Right kidney (tissue), 1 donor: ENCODE measurements around the gene GABBR2.
"Not testable (repeated sequence)": the region's sequence is repeated elsewhere in the genome, so short reads cannot be mapped to it uniquely, and the experiment has no call there.

ENCODE experiments used
- DNase-seq: peaks from one replicate; pipeline ENCODE4 v3.0.0-alpha.2; 2016

The GABBR2 gene

DNA sequence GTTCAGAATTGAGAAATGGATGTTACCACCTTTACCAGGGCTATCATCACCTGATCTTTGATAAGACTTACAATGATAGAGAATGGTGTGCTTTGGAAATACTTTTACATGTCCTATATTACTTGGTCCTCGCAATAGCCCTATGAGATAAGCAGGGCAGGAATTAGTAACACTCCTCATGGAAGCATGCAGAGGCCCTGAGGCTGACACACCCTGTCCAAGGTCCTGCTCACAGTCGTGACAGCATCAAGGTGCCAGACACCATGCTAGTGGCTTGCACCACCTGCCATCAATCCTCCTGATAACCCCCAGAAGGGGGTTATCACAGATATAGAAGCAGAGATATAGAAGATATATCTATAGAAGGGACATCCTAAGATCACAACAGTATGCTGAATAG, 236.5 kb downstream of the GABBR2 start:
- no peak for DNase-seq

DNA sequence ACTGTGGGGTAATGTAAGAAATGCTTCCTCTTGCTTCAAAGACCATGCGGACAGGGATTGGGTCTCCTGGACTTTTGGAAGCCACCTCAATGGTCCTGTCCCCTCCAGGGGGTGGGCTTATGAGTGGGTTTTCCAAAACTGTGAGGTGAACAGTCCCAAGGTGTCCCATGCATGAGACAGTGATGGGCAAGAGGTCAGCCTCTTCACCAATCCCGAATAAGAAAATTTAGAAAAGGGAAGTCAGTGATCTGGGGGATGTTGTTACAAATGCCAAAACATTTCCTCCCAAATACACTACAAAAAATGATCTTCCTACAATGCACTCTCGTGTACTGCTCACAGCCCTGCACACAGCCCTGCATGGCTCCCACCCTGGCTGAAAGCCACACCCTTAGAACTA, 237.6 kb downstream of the GABBR2 start:
- DNase-seq: no peak

DNA sequence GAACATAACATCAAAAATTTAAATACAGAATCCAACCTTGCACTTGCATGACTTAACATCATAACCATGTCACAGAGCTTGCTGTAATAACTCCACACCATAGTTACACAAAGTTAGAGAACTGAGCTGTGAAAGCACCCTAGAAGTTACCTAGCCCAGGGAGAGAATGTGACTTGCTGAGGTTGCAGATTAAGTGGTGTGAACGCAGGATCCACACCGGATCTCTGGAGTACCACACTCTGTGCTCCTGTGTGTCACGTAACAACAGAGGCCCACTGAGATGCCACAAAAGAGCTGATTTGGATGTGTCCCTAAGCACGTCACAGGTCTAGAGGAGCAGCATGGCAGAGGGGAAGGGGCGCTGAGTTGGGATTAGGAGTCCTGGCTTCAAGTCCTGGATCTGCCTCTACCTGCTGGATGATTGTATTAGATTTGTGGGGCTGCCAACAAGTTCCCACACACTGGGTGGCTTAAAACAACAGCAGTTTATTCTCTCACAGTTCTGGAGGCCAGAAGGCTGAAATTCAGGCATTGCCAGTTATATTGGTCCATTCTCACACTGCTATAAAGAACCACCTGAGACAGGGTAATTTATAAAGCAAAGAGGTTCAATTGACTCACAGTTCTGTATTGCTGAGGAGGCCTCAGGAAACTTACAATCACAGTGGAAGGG, 240.0 kb downstream of the GABBR2 start:
- DNase-seq: no peak

DNA sequence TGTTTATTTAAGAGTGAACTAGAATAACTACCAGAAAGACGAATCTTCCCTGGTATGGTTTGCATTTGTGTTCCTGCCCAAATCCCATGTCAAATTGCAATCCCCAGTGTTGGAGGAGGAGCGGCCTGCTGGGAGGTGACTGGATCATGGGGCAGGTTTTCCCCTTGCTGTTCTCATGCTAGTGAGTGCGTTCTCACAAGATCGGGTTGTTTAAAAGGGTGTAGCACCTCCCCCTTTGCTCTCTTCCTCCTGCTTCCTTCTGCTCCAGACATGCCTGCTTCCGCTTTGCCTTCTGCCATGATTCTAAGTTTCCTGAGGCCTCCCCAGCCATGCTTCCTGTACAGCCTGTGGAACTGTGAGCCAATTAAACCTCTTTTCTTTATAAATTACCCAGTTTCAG, 242.9 kb downstream of the GABBR2 start:
- no peak for DNase-seq

DNA sequence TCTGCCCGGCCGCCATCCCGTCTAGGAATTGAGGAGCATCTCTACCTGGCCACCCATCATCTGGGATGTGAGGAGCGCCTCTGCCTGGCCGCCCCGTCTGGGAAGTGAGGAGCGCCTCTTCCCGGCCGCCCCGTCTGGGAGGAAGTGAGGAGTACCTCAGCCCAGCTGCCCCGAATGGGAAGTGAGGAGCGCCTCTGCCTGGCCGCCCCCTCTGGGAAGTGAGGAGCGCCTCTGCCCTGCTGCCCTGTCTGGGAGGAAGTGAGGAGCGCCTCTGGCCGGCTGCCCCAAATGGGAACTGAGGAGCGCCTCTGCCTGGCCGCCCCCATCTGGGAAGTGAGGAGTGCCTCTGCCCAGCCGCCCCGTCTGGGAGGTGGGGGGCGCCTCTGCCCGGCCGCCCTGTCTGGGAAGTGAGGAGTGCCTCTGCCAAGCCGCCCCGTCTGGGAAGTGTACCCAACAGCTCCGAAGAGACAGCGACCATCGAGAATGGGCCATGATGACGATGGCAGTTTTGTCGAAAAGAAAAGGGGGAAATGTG, 244.5 kb downstream of the GABBR2 start:
- not testable (repeated sequence) for DNase-seq

DNA sequence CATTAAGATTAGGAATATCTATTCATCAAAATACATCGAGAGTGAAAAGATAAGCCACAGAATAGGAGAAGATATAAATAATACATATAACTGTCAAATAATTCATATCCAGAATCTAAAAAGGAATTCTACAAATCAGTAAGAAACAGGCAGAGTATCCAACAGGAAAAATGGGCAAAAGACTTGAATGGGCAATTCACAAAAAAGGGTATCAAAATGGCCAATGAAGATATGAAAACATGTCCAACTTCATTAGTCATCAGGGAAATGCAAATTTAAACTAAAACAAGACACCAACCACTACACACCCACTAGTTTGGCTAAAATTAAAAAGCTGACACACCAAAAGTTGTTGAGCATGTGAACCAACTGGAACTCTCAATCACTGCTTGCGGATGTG, 246.4 kb downstream of the GABBR2 start:
- DNase-seq: no peak

DNA sequence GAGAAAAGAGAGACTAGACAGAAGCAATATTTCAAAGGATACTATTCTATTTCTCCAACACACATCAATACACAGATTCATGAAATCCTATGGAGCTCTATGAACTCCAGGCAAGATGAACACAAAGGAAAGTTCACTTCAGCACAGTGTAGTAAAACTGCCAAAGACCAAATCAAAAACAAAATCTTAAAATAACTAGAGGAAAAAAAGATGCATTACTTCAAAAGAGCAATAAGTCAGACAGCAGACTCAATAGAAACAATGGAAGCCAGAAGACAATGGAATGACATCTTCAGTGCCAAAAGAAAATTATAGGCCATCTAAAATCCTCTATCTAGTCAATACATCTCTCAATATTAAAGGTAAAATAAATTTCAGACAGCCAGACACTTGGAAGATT, 248.0 kb downstream of the GABBR2 start:
- DNase-seq: no peak

DNA sequence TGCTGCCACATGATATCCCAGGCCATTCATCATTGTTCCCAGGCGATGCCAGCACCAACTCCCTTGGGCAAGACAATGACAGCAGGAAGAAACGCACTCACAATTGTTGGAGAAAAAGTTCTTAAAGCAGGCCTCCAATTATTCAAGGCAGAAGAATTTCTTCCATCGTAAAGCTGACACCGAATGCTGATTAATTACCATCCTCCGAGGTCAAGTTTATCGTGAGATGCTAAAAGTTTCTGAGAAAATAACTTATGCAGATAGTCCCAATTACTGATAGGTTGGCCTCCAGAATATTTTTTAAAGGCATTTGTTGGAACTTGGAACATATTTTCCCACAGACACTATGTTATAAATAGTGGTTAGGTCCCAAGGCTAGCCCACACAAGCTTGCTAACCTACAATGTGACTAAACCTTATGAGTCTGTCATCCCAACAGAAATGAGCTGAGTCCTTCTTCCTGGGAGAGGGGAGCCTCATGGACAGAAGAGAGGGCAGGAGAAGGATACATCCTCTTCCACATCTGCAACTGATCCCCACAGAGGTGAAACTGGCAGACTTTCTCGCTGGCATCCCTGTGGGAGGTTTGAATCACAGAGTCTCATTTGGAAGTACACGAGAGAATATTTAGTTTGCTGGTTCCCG, 250.9 kb downstream of the GABBR2 start:
- peak; percentile 36 for DNase-seq

DNA sequence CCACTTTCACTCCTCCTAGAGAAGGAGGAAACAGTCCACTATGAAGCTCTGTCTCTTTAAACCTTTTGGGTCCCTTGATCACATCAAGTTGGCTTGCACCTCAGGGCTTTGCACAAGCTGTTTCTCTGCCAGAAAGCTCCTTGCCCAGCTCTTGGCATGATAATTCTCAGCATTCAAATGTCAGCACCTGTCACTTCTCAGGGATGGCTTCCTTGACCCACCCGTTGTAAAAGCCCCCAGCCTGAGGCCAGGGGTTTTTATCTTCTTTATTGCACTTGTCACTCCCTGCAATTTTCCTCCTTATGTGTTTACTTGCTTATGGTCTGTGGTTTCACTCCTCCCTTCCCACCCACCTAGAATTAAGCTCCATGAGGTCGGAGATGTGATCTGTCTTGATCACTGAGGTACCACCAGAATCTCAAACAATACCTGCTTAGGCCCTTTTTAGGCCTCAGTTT, 252.6 kb downstream of the GABBR2 start:
- DNase-seq: no peak

DNA sequence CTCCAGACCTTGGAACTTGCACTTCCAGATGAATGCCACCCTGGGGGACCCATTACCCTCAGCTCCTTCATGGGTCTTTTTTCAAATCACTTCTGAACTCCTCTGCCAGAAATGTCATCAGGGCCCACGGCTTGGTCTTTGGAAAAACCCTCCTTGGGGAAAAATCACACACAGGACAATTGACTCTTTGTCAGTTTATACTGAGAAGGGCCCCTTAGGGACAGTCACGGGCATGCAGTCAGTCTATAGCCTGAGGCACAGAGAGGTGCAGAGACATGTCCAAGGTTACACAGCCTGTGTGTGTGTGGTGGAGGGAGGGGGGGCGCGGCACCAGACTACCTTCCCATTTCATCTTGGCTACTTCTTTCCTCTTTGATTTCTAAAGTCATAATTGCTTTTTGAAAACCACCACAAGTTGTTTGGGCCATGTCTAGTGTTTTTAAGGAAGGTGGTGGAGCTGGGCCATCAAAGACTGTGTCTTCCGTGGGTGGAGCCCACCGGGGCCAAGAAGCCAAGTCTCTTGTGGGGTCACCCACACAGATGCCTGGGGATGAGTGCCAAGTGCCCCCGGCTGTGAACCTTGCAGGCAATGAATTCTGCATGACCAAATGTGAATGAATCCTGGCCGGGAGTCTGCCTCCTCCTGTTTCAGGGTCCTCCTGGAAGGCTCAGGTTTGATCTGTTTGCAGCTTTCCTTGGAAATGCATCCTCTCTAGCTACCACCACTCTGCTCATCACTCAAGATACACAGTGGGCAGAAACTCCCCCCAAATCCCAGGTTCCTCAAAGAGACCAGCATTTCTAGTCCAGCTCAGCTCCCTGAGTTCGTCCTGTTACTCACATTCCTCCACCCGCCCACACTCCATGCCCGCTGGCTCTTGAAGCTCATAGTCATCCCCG, 253.2 kb downstream of the GABBR2 start:
- peak; percentile 32 for DNase-seq

DNA sequence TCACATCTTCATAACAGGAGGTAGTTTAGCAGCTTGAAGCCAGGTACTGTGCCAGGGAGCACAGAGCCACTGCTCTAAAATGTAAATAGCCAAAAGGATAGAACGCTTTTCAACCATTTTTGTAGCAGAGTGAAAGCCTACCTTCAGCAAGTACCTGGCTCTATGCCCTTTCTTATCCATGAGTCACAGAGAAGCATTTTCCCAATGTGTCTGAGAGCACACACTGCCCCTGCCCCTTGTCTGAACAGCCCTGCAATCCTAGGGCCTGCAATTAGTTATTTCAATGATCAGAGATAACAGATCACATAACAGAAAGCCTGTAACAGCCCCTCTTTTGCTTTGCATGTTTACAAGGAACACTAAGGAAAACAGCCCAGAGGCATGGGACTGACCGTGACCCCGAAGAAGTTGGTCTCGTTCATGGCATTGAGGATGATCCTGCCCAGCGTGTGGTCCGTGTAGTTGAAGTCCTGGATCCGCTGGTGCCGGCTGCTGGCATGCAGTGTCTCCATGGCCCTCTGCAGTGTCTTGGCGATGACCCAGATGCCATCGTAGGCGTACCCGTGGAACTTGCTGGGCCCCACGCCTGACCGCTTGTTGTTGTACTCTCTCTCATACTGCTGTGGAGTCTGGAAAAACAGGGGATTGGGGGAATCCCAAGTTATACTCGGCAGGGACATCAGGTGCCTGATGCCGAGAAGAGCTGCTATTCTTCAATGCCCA, 255.0 kb downstream of the GABBR2 start:
- DNase-seq: no peak

DNA sequence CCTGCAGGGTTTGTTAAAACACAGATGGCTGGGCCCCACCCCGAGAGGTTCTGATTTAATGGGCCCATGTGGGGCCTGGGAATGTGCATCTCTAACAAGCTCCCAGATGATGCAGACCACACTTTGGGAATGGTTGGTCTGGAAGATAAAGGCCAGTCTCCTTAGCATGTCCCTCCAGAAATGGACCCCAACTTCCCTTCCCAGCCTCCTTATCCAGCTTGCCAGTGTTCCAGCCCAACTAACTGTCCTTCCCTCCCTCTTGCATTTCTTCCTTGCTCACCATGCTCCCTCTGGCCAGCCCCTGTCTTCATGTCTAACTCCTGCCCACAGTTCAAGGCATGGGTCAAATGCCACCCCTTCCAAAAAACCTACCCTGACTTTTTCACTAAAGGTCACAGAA, 257.2 kb downstream of the GABBR2 start:
- no peak for DNase-seq

DNA sequence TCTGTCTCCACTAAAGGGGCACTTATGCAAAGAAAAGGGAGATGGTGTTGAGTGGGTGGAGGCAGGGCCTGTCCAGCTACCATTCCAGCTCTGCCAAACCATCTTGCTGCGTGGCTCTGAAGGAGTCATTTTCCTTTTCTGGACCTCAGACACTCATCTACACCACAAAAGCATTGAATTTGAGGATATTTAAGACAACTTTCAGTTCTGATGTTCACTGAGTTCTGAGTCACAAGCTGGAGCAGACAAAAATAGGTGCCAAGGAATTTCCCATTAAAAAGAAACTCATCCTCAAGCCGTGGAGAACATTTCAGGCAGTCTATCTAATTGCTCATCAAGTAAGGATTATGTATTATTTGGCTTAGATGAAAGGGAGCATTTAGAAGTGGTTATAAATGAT, 258.2 kb downstream of the GABBR2 start:
- no peak for DNase-seq

DNA sequence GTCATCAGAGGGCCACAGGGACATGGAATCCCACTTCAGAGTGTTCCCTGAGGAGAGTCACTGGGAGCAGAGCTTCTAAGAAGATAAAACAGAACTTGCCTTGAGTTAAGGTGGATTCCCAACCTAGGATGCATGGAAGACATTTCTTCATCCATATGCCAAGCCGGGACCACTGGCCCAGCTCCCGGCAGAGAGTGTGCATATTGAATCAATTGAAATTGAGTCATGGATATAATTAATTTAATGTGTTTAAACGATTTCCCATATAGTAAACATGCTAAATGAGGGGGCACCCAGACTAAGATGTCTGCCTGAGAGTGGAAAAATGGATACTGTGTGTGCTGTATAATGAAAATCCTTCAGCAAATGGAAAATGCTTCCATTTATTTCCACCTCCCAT, 258.9 kb downstream of the GABBR2 start:
- DNase-seq: no peak

DNA sequence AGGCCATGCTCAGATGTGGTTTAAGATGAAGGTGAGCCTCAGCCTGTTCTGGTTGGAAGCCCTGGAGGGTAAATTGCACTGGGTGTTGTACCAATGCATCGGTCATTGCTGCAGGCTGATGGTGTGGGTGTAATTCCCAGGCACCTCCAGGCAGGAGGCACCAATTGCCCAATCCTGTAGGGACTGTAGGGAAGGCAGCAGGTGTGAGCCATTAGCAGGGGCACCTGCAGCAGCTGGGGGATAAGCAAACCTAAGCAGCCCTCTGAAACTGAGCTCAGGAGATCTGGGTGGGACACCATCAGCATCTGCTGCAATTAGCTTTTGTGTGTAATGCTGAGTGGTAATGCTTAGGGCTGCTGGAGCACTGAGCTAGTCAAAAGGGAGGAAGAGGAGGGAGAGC, 263.2 kb downstream of the GABBR2 start:
- no peak for DNase-seq

DNA sequence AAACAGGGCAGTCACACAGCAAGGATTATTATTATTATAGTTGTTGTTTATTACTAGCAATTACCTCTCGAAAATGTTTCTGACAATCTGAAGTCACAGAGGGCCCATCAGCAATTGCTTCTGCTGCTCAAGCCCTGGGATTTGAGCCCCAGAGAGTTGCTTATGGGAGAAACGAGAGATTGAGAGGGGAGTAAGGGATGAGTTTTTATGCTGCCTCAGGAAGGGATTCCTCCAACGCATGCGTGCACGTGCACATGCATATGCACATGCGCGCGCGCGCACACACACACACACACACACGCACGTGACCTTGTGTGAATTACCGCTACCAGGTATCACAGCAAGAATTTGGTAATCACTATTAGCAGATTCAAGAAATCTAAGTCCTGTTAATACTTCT, 264.1 kb downstream of the GABBR2 start:
- no peak for DNase-seq

DNA sequence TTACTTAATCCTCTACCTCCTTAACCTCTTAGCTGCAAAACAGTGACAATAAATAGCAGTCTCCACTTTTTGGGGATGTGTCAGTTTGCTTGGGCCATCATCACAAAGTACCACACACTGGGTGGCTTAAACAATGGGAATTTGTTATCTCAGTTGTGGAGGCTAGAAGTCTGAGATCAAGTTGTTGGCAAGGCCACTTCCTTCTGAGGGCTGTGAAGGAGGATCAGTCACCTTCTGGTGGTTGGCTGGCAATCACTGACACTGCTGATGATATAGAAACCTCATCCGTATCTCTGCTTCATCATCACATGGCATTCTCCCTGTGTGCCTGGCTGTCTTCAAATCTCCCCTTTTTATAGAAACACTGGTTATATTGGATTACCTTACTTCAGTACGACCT, 266.2 kb downstream of the GABBR2 start:
- no peak for DNase-seq

DNA sequence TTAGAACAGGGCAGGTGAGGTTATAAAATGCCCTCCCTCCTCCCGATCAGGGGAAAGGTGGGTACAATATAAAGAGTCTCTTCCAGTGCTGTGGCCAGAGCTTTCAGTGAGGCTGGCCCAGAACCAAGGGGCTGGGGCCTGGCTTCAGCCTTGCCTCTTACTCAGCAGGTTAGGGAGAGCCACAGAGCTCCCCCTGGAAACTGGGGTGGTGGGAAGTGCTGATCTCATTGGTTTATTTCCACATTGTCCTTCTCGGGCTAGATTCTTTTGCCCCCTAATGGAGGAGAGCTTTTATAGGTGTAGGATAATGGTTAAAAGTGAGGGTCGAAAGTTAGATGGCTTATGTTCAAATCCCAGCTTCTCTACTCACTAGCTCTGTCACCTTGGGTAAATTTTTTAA, 266.6 kb downstream of the GABBR2 start:
- DNase-seq: no peak

DNA sequence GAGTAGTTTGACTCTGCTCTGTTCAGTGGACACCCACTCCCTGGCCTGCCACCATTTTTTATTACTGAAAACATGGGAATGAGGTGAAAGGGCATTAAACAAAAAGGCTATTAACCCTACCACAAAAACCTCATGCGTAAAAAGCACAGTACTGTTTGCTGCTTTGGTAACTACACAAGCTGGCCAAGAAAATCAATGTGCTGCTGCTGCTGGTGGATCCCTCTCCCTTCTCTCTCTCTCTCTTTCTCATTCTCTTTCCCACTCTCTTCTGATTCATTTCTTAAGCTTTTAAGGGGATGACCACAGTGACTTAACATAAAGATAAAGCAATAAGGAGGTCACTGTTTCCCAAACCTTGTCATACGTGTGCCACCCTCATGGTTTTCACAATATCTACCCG, 270.1 kb downstream of the GABBR2 start:
- no peak for DNase-seq

DNA sequence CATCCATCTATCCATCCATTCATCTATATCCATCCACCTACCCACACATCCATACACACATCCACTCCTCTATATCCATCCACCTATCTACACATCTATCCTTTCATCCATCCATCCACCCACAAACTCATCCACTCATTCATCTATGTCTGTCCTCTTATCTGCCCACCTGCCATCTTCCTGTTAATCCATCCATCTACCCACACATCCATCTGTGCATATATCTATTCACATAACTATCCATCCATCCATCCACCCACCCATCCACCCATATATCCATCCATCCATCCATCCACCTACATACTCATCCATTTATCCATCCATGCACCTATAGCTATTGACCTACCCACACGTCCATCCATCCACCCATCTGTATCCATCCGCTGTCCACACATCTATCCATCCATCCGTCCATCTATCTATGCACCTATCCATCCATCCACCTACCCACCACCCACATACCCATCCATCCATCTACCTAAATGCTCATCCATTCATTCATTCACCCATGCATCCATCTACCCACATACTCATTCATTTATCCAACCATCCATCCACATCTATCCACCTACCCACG, 271.2 kb downstream of the GABBR2 start:
- DNase-seq: no peak

DNA sequence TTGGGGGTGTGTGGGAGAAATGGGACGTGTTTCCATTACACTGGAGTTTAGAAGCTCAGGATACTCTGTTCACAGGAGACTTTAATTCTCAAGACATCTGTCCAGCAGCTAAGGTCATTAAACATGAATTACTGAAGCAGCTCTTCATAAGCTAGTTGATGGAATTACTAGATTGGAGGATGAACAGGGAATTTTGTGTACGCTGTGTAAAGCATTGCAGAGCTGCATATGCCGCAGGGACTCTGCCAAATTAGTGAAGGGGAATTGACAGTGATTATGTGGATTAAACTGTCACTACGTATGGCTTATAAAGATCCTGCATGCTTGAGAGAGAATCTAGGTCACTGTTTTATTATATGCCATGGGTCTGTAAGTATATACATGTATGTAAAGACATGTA, 275.8 kb downstream of the GABBR2 start:
- no peak for DNase-seq

DNA sequence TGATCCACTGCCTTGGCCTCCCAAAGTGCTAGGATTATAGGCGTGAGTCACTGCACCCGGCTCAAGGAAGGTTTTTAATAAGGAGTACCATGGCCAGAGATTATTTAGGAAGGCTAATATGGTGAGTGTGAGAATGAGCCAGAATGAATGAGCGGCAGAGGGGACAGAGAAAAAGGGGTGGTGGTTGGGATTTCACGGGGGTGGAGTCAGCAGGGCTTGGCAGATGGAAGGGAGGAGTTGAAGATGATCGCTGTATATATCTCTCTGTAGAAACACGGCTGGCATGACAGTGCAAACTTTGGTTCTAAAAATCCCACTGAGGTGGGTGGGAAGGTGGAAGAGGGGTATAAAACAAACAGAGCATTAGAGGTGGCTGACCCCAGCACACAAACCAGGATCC, 276.6 kb downstream of the GABBR2 start:
- DNase-seq: no peak
